ENCODE measurements around the gene TEX2. TPM values are rescaled to one million over a fixed set of nuclear protein-coding genes. Genes with fewer than 3 reads are reported as not detected.

Gene TEX2
- total RNA-seq, 2 experiments from 2014 or later: 14.0 to 14.5 TPM

DNA sequence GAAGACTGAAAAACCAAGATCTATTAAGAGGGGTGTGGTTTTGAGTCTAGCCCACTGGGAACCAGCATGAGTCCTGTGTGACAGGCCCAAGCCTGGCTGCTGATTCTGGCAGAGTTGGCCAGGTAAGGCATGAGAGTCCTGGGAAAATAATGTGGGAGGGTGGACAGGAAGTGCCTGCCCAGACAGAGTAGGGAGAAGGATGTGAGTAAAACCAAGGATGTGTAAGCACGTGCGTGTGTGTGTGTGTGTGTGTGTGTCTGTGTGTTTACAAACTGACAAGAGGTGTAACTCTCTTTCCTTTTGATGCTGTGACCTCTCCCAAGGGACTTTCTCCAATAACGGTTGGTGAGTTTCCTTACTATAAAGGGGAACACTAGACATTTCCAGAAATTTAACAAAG, 15.6 kb upstream of the TEX2 start:
- peak; percentile 28 for DNase-seq
- H3K4me3 Mint-ChIP-seq: no peak overlapping the region
- CTCF ChIA-PET: interaction anchor here (1.2 to 1.9 kb wide), 3 partner anchors 8 to 129 kb away, joined by 3 to 9 read pairs (median 4); no protein-coding TSS in a partner anchor

DNA sequence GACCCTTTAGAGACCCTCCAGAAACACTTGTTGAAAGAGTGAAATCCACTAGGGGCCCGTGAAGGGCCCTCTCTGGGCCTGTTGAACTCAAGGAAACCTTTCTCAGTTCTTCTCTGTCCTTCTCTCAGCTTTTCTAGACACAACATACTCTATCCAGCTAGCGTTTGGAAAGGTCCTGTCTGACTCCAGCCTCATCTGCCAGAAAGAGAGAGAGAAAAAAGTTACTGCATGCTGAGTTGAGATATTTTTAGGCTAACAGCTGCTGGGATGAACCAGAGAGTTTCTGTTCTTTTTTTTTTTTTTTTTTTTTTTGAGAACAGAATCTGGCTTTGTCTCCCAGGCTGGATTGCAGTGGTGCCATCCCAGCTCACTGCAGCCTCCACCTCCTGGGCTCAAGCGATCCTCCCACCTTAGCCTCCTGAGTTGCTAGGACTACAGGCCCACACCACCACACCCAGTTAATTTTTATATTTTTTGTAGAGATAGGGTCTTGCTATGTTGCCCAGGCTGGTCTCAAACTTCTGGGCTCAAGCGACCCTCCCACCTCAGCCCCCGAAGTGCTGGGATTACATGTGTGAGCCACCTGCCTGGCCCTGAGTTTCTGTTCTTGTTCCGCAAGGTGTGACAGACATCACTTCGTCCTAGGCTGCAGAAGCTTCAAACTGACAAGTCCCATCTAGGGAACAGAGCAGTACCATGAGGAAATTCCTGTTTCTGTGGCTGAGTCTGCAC, 14.9 kb upstream of the TEX2 start:
- no peaks in the 10 kb centered on the region for H3K36me3 Mint-ChIP-seq (ENCODE audit: low read depth)
- H3K4me1 Mint-ChIP-seq (ENCODE audit: low read depth): peaks cover 4% of the 10 kb centered on the region
- no peak overlapping the region for H3K27ac Mint-ChIP-seq
- DNase-seq (no peak), ATAC-seq (no peak)
- intact Hi-C loops (cut with micrococcal nuclease): no loop called here
- H3K27me3 Mint-ChIP-seq: no peaks in the 10 kb centered on the region
- no peaks in the 10 kb centered on the region for H3K9me3 Mint-ChIP-seq
- ChIA-PET CTCF (interaction anchor here (1.1 kb wide), 1 partner anchor 41 kb away, joined by 3 read pairs; no protein-coding TSS in a partner anchor), POLR2A (interaction anchor here (0.6 to 1.5 kb wide), 2 partner anchors 15 to 79 kb away, joined by 3 read pairs; partner anchors contain the start of gene TEX2)
- H3K4me3 Mint-ChIP-seq: no peak overlapping the region
- TF ChIP-seq, protein P1, sequence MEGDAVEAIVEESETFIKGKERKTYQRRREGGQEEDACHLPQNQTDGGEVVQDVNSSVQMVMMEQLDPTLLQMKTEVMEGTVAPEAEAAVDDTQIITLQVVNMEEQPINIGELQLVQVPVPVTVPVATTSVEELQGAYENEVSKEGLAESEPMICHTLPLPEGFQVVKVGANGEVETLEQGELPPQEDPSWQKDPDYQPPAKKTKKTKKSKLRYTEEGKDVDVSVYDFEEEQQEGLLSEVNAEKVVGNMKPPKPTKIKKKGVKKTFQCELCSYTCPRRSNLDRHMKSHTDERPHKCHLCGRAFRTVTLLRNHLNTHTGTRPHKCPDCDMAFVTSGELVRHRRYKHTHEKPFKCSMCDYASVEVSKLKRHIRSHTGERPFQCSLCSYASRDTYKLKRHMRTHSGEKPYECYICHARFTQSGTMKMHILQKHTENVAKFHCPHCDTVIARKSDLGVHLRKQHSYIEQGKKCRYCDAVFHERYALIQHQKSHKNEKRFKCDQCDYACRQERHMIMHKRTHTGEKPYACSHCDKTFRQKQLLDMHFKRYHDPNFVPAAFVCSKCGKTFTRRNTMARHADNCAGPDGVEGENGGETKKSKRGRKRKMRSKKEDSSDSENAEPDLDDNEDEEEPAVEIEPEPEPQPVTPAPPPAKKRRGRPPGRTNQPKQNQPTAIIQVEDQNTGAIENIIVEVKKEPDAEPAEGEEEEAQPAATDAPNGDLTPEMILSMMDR (IDR thresholded peaks at IDR 0.05): no peak

More for the DNA sequence above, 15.6 kb upstream of the TEX2 start:
- Mint-ChIP-seq H3K27me3 (no peaks in the 10 kb centered on the region), H3K4me1 (ENCODE audit: low read depth) (peaks cover 2% of the 10 kb centered on the region), H3K36me3 (ENCODE audit: low read depth) (no peaks in the 10 kb centered on the region), H3K9me3 (no peaks in the 10 kb centered on the region), H3K27ac (no peak overlapping the region)
- POLR2A ChIA-PET: interaction anchor here (1.5 kb wide), 1 partner anchor 15 kb away, joined by 3 read pairs; the partner anchor contains the start of gene TEX2
- intact Hi-C loops (cut with micrococcal nuclease): no loop called here
- TF ChIP-seq, protein P1 (IDR thresholded peaks at IDR 0.05): no peak
- no peak for ATAC-seq

DNA sequence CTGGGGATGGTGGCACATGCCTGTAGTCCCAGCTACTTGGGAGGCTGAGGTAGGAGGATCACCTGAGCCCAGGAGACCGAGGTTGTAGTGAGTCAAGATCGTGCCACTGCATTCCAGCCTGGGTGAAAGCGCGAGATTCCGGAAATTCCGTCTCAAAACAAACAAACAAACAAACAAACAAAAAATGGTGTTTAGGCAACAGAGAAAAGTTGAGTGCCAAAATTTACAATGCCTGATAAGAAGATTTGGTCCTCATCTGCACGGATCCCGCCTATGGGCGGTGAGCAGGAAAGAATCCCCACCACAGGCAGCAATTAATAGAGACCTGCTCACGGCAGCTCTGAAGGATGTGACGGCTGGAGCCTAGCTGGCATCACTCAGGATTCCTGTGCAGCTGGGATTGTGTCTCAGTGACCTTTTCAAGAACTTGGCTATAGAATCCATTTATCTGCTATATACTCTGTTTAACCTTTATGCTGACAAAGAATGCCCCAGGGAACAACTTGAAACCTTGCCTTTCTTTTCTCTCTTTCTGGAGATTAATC, 14.0 kb upstream of the TEX2 start:
- POLR2A ChIA-PET: interaction anchor here (1.4 kb wide), 1 partner anchor 131 kb away, joined by 4 read pairs; no protein-coding TSS in a partner anchor
- Mint-ChIP-seq H3K36me3 (ENCODE audit: low read depth) (no peaks in the 10 kb centered on the region), H3K4me3 (no peak overlapping the region)

DNA sequence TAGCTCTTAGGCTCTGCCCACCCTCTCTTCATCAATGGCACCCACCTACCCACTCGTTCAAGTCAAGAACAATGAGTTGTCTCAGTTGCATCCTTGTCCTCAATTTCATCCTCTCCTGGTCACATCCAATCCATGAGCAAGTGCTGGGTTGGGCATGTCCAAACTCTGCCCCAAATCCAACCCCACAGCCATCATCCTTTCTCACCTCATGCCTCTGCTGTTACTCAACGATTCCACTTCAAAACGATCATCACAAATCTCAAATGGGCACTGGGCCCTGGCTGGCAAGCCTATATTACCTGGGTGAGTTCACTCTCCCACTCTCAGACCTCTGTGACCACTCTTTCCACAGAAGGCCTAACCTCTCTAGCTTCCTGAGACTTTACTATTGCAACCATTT, 12.0 kb upstream of the TEX2 start:
- no peak overlapping the region for H3K27ac Mint-ChIP-seq
- POLR2A ChIA-PET: interaction anchor here (1.4 kb wide), 1 partner anchor 129 kb away, joined by 4 read pairs; no protein-coding TSS in a partner anchor

More for the DNA sequence above, 14.0 kb upstream of the TEX2 start:
- H3K4me1 Mint-ChIP-seq (ENCODE audit: low read depth): peaks cover 5% of the 10 kb centered on the region
- no peaks in the 10 kb centered on the region for H3K27me3 Mint-ChIP-seq
- DNase-seq: no peak
- no peak for ATAC-seq
- intact Hi-C loops (cut with micrococcal nuclease): no loop called here
- CTCF ChIA-PET: interaction anchor here (0.7 to 1.1 kb wide), 3 partner anchors 16 to 143 kb away, joined by 3 read pairs; no protein-coding TSS in a partner anchor
- peaks cover 2% of the 10 kb centered on the region for H3K9me3 Mint-ChIP-seq
- H3K27ac Mint-ChIP-seq: no peak overlapping the region
- TF ChIP-seq, protein P1 (IDR thresholded peaks at IDR 0.05): no peak

More for the DNA sequence above, 12.0 kb upstream of the TEX2 start:
- Mint-ChIP-seq H3K4me3 (no peak overlapping the region), H3K36me3 (ENCODE audit: low read depth) (no peaks in the 10 kb centered on the region), H3K9me3 (peaks cover 8% of the 10 kb centered on the region), H3K4me1 (ENCODE audit: low read depth) (peaks cover 21% of the 10 kb centered on the region), H3K27me3 (no peaks in the 10 kb centered on the region)
- no peak for DNase-seq
- ATAC-seq: no peak
- CTCF ChIA-PET: no interaction called here
- intact Hi-C loops (cut with micrococcal nuclease): no loop called here
- TF ChIP-seq, protein P1 (IDR thresholded peaks at IDR 0.05): no peak
